ENCODE data around the gene CD3D.

DNA sequence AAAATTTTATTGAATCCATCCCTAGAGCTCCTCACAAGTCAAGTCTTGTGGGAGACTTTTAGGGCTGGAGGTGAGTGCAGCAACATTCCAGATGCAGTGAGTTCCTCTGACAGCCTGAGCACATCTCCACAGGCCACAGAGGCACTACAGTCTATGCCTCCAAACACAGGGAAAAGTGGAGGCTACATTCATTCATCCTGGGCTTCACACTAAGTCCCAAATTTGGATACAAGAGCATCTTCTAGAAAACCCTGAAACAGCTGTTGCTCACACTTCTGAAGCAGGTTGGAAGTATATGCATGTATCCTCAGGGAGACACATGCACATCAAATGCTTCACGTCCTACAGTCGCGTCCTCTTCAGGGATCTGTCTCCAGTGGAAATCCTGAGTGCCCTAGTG lies 1.2 kb downstream of the CD3D start:
- TF ChIP-seq CTCF (IDR thresholded peaks at IDR 0.05): no peak
- TF ChIP-seq POLR2A (IDR thresholded peaks at IDR 0.05): no peak
